HG02870 (cell line): ENCODE results near the gene UGT1A4.

ENCODE experiments used
- ATAC-seq: cut with Tn5 transposase; IDR thresholded peaks from one replicate; pipeline ENCODE4 v1.9.1; 2021; ENCODE audit warnings: mild to moderate bottlenecking, moderate library complexity; ENCODE audit not compliant: unreplicated experiment

UGT1A4 gene

GRCh38 chr2:233779722-233780121, 61.2 kb downstream of the UGT1A4 start:
- no peak for ATAC-seq

GRCh38 chr2:233780771-233781170, 62.2 kb downstream of the UGT1A4 start:
- no peak for ATAC-seq

GRCh38 chr2:233789554-233789953, 71.0 kb downstream of the UGT1A4 start:
- ATAC-seq, result no peak

GRCh38 chr2:233791151-233791882, 72.8 kb downstream of the UGT1A4 start:
- ATAC-seq, result no peak

- ATAC-seq, result no peak
These were observed 73.4 kb downstream of the UGT1A4 start for GRCh38 chr2:233791883-233792329.

- ATAC-seq, result no peak
These were observed 74.2 kb downstream of the UGT1A4 start for GRCh38 chr2:233792720-233793119.

- no peak for ATAC-seq
These were observed 75.1 kb downstream of the UGT1A4 start for GRCh38 chr2:233793465-233794127.

GRCh38 chr2:233794128-233794658, 75.7 kb downstream of the UGT1A4 start:
- ATAC-seq, result no peak

GRCh38 chr2:233795735-233796171, 77.2 kb downstream of the UGT1A4 start:
- no peak for ATAC-seq

- no peak for ATAC-seq
These were observed 77.7 kb downstream of the UGT1A4 start for GRCh38 chr2:233796254-233796653.

GRCh38 chr2:233798335-233799086, 80.0 kb downstream of the UGT1A4 start:
- ATAC-seq, result no peak

- no peak for ATAC-seq
These were observed 80.6 kb downstream of the UGT1A4 start for GRCh38 chr2:233799087-233799665.

- ATAC-seq, result no peak
These were observed 81.2 kb downstream of the UGT1A4 start for GRCh38 chr2:233799716-233800115.

GRCh38 chr2:233800208-233800607, 81.7 kb downstream of the UGT1A4 start:
- no peak for ATAC-seq

GRCh38 chr2:233801357-233802131, 83.0 kb downstream of the UGT1A4 start:
- ATAC-seq, result no peak

GRCh38 chr2:233802132-233802815, 83.7 kb downstream of the UGT1A4 start:
- ATAC-seq, result no peak

- no peak for ATAC-seq
These were observed 84.9 kb downstream of the UGT1A4 start for GRCh38 chr2:233803292-233803911.

- no peak for ATAC-seq
These were observed 85.5 kb downstream of the UGT1A4 start for GRCh38 chr2:233803994-233804393.

- ATAC-seq, result no peak
These were observed 88.8 kb downstream of the UGT1A4 start for GRCh38 chr2:233807215-233807865.
